Measurements from ENCODE around the gene PCDHGA1. TPM values are rescaled to one million over a fixed set of nuclear protein-coding genes. Genes with fewer than 3 reads are reported as not detected.
A peak's percentile ranks its signal among the peaks of the same experiment; 100 is the strongest.
"Not testable (repeated sequence)": the region's sequence is repeated elsewhere in the genome, so short reads cannot be mapped to it uniquely, and the experiment has no call there.

The PCDHGA1 gene
- total RNA-seq, 1 donor from 2014 or later: 0.13 TPM

- H3K27ac Mint-ChIP-seq (ENCODE audit: unreplicated experiment): no peak within 1 kb of the TSS
- H3K4me1 Mint-ChIP-seq (ENCODE audit: unreplicated experiment): peaks cover 2% of the 10 kb centered on the region
- no peak for DNase-seq (ENCODE audit: extremely low spot score, unreplicated experiment)
- peaks cover 11% of the 10 kb centered on the region for H3K9me3 Mint-ChIP-seq (ENCODE audit: unreplicated experiment)
- no peak within 1 kb of the TSS for H3K4me3 Mint-ChIP-seq (ENCODE audit: unreplicated experiment)
- H3K27me3 Mint-ChIP-seq (ENCODE audit: unreplicated experiment): no peaks in the 10 kb centered on the region
- H3K36me3 Mint-ChIP-seq (ENCODE audit: unreplicated experiment): peaks cover 9% of the 10 kb centered on the region
- peak; percentile 27 for TF ChIP-seq CTCF (IDR thresholded peaks at IDR 0.05)
Measured at GRCh38 chr5:141402553-141403243, 72.4 kb downstream of the PCDHGA1 start, which contains the start of gene PCDHGA9. PCDHGA9 (plus strand) TSS chr5:141402778; CDS start chr5:141402953, 175 bp downstream.

GRCh38 chr5:141403387-141403786 is 73.1 kb downstream of the PCDHGA1 start:
- Mint-ChIP-seq H3K4me3 (ENCODE audit: unreplicated experiment) (no peak overlapping the region), H3K27ac (ENCODE audit: unreplicated experiment) (no peak overlapping the region), H3K36me3 (ENCODE audit: unreplicated experiment) (peaks cover 15% of the 10 kb centered on the region), H3K4me1 (ENCODE audit: unreplicated experiment) (peaks cover 7% of the 10 kb centered on the region), H3K9me3 (ENCODE audit: unreplicated experiment) (peaks cover 14% of the 10 kb centered on the region), H3K27me3 (ENCODE audit: unreplicated experiment) (no peaks in the 10 kb centered on the region)
- no peak for TF ChIP-seq CTCF (IDR thresholded peaks at IDR 0.05)
- DNase-seq (ENCODE audit: extremely low spot score, unreplicated experiment): no peak

GRCh38 chr5:141407790-141408505 is 77.6 kb downstream of the PCDHGA1 start, which contains the start of gene PCDHGB6:
PCDHGB6 (plus strand) TSS chr5:141408021; CDS start chr5:141408203, 182 bp downstream.
- peak within 1 kb of the TSS; percentile 97 for H3K27ac Mint-ChIP-seq (ENCODE audit: unreplicated experiment)
- peak; percentile 92 for DNase-seq (ENCODE audit: extremely low spot score, unreplicated experiment)
- peaks cover 13% of the 10 kb centered on the region for H3K9me3 Mint-ChIP-seq (ENCODE audit: unreplicated experiment)
- H3K27me3 Mint-ChIP-seq (ENCODE audit: unreplicated experiment): not testable (repeated sequence)
- H3K4me3 Mint-ChIP-seq (ENCODE audit: unreplicated experiment): peak within 1 kb of the TSS; percentile 86
- TF ChIP-seq CTCF (IDR thresholded peaks at IDR 0.05): peak; percentile 89
- peaks cover 23% of the 10 kb centered on the region for H3K4me1 Mint-ChIP-seq (ENCODE audit: unreplicated experiment)
- peaks cover 37% of the 10 kb centered on the region for H3K36me3 Mint-ChIP-seq (ENCODE audit: unreplicated experiment)

GRCh38 chr5:141409598-141410306 is 79.4 kb downstream of the PCDHGA1 start:
- peak overlapping the region; percentile 63 for H3K4me3 Mint-ChIP-seq (ENCODE audit: unreplicated experiment)
- TF ChIP-seq CTCF (IDR thresholded peaks at IDR 0.05): no peak
- peaks cover 18% of the 10 kb centered on the region for H3K9me3 Mint-ChIP-seq (ENCODE audit: unreplicated experiment)
- peaks cover 54% of the 10 kb centered on the region for H3K36me3 Mint-ChIP-seq (ENCODE audit: unreplicated experiment)
- peak overlapping the region; percentile 63 for H3K27ac Mint-ChIP-seq (ENCODE audit: unreplicated experiment)
- DNase-seq (ENCODE audit: extremely low spot score, unreplicated experiment): no peak
- no peaks in the 10 kb centered on the region for H3K27me3 Mint-ChIP-seq (ENCODE audit: unreplicated experiment)
- peaks cover 28% of the 10 kb centered on the region for H3K4me1 Mint-ChIP-seq (ENCODE audit: unreplicated experiment)

Measured in osteocyte (in vitro differentiated cells).